ENCODE results near the gene UXT. TPM values are rescaled to one million over a fixed set of nuclear protein-coding genes. Genes with fewer than 3 reads are reported as not detected.
"Not testable (repeated sequence)": the region's sequence is repeated elsewhere in the genome, so short reads cannot be mapped to it uniquely, and the experiment has no call there.

UXT gene
- total RNA-seq, 2 experiments from 2014 or later = 188 to 197 TPM

- no peak for DNase-seq
- Mint-ChIP-seq H3K4me1 (ENCODE audit: low read depth) (no peaks in the 10 kb centered on the region), H3K4me3 (no peak overlapping the region), H3K27me3 (peaks cover 9% of the 10 kb centered on the region), H3K36me3 (ENCODE audit: low read depth) (no peaks in the 10 kb centered on the region), H3K9me3 (no peaks in the 10 kb centered on the region), H3K27ac (no peak overlapping the region)
- no peak for ATAC-seq (ENCODE audit: poor library complexity)
- ChIA-PET POLR2A (no interaction called here), CTCF (no interaction called here)
- H3K9me3 ChIP-seq (ENCODE audit: control insufficient read depth in 1 of 2, insufficient read depth in 1 of 2, low read length in 2 of 2) = no peaks in the 10 kb centered on the region
- H3K36me3 ChIP-seq (ENCODE audit: insufficient read depth, low read length) = no peaks in the 10 kb centered on the region
- TF ChIP-seq CTCF (IDR thresholded peaks at IDR 0.05) = no peak
- H3K27me3 ChIP-seq (ENCODE audit: control insufficient read depth in 1 of 2, insufficient read depth in 2 of 2, low read length in 2 of 2) = peaks cover 0 to 3% of the 10 kb centered on the region in 2 experiments
- intact Hi-C loops (cut with DNase I, micrococcal nuclease) = no loop called here
- H3K4me1 ChIP-seq (ENCODE audit: insufficient read depth, low read length) = no peaks in the 10 kb centered on the region
- no peak overlapping the region for H3K4me3 ChIP-seq (ENCODE audit: low read length)
- no peak overlapping the region for H3K27ac ChIP-seq (ENCODE audit: low read depth in 1 of 2, low read length in 2 of 2)
Observed at GRCh38 chrX:47687263-47687662, 28.3 kb upstream of the UXT start.

- Histone ChIP-seq H3K4me3 (ENCODE audit: low read length) (no peak overlapping the region), H3K4me1 (ENCODE audit: insufficient read depth, low read length) (no peaks in the 10 kb centered on the region), H3K27ac (ENCODE audit: low read depth in 1 of 2, low read length in 2 of 2) (no peak overlapping the region), H3K36me3 (ENCODE audit: insufficient read depth, low read length) (no peaks in the 10 kb centered on the region), H3K27me3 (ENCODE audit: control insufficient read depth in 1 of 2, insufficient read depth in 2 of 2, low read length in 2 of 2) (peaks cover 0 to 3% of the 10 kb centered on the region in 2 experiments), H3K9me3 (ENCODE audit: control insufficient read depth in 1 of 2, insufficient read depth in 1 of 2, low read length in 2 of 2) (no peaks in the 10 kb centered on the region)
- ChIA-PET CTCF (no interaction called here), POLR2A (no interaction called here)
- DNase-seq (no peak), ATAC-seq (ENCODE audit: poor library complexity) (no peak)
- intact Hi-C loops (cut with DNase I, micrococcal nuclease) = no loop called here
- H3K27ac Mint-ChIP-seq = no peak overlapping the region
- H3K4me1 Mint-ChIP-seq (ENCODE audit: low read depth) = no peaks in the 10 kb centered on the region
- TF ChIP-seq CTCF (IDR thresholded peaks at IDR 0.05) = no peak
- H3K4me3 Mint-ChIP-seq = no peak overlapping the region
- no peaks in the 10 kb centered on the region for H3K36me3 Mint-ChIP-seq (ENCODE audit: low read depth)
- no peaks in the 10 kb centered on the region for H3K9me3 Mint-ChIP-seq
- peaks cover 9% of the 10 kb centered on the region for H3K27me3 Mint-ChIP-seq
Observed at GRCh38 chrX:47683829-47684205, 24.8 kb upstream of the UXT start.

- Histone ChIP-seq H3K27ac (ENCODE audit: low read depth in 1 of 2, low read length in 2 of 2) (no peak overlapping the region), H3K4me3 (ENCODE audit: low read length) (no peak overlapping the region), H3K27me3 (ENCODE audit: control insufficient read depth in 1 of 2, insufficient read depth in 2 of 2, low read length in 2 of 2) (peaks cover 0 to 3% of the 10 kb centered on the region in 2 experiments), H3K36me3 (ENCODE audit: insufficient read depth, low read length) (no peaks in the 10 kb centered on the region), H3K4me1 (ENCODE audit: insufficient read depth, low read length) (no peaks in the 10 kb centered on the region), H3K9me3 (ENCODE audit: control insufficient read depth in 1 of 2, insufficient read depth in 1 of 2, low read length in 2 of 2) (no peaks in the 10 kb centered on the region)
- ChIA-PET POLR2A (no interaction called here), CTCF (no interaction called here)
- ATAC-seq (ENCODE audit: poor library complexity) (no peak), DNase-seq (no peak)
- intact Hi-C loops (cut with DNase I, micrococcal nuclease) = no loop called here
- Mint-ChIP-seq H3K27ac (no peak overlapping the region), H3K4me3 (no peak overlapping the region), H3K4me1 (ENCODE audit: low read depth) (no peaks in the 10 kb centered on the region), H3K27me3 (peaks cover 9% of the 10 kb centered on the region), H3K36me3 (ENCODE audit: low read depth) (no peaks in the 10 kb centered on the region), H3K9me3 (no peaks in the 10 kb centered on the region)
- no peak for TF ChIP-seq CTCF (IDR thresholded peaks at IDR 0.05)
Observed at GRCh38 chrX:47683184-47683828, 24.3 kb upstream of the UXT start.

- CTCF ChIA-PET; H3K27me3 ChIP-seq (ENCODE audit: control insufficient read depth in 1 of 2, insufficient read depth in 2 of 2, low read length in 2 of 2); H3K36me3 Mint-ChIP-seq (ENCODE audit: low read depth); ATAC-seq (ENCODE audit: poor library complexity); DNase-seq; H3K27me3 Mint-ChIP-seq; H3K9me3 ChIP-seq (ENCODE audit: control insufficient read depth in 1 of 2, insufficient read depth in 1 of 2, low read length in 2 of 2); H3K4me1 Mint-ChIP-seq (ENCODE audit: low read depth); H3K27ac ChIP-seq (ENCODE audit: low read depth in 1 of 2, low read length in 2 of 2); POLR2A ChIA-PET; H3K27ac Mint-ChIP-seq; H3K4me3 ChIP-seq (ENCODE audit: low read length); H3K4me1 ChIP-seq (ENCODE audit: insufficient read depth, low read length); intact Hi-C loops (cut with DNase I, micrococcal nuclease); H3K9me3 Mint-ChIP-seq; H3K4me3 Mint-ChIP-seq; H3K36me3 ChIP-seq (ENCODE audit: insufficient read depth, low read length): not testable (repeated sequence)
Observed at GRCh38 chrX:47675959-47676859, 17.2 kb upstream of the UXT start.

All from CD4-positive, alpha-beta T cell (primary cell).